ENCODE measurements around the gene TIMM22. TPM values are rescaled to one million over a fixed set of nuclear protein-coding genes. Genes with fewer than 3 reads are reported as not detected.
"Not testable (repeated sequence)": the region's sequence is repeated elsewhere in the genome, so short reads cannot be mapped to it uniquely, and the experiment has no call there.

The TIMM22 gene
- polyA plus RNA-seq, 3 donors: 5.5 to 9.0 (median 8.0) TPM

DNA sequence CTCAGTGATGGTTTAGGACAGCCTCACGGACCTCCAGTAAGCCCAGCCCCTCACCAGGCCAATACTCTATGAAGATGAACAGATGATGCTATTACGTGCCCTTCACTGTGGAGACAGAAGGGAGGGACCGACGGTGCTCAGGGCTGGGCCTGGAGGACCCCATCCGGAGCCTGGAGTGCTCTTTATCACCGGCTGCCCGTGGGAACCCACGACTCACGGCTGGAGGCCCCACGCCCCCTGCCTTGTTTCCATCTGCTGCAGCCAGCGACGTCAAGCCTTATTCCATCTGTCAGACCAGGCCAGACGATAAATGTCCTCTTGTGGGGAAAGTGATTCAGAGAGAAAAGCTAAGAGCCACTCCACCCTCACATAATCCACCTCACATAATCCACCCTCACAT lies 4.0 kb upstream of the TIMM22 start:
- H3K27ac ChIP-seq (ENCODE audit: low read depth, low read length): no peak overlapping the region
- 55 to 71% (median 58%) methylated on average over 13 of the region's 13 CpGs for WGBS, 3 donors

DNA sequence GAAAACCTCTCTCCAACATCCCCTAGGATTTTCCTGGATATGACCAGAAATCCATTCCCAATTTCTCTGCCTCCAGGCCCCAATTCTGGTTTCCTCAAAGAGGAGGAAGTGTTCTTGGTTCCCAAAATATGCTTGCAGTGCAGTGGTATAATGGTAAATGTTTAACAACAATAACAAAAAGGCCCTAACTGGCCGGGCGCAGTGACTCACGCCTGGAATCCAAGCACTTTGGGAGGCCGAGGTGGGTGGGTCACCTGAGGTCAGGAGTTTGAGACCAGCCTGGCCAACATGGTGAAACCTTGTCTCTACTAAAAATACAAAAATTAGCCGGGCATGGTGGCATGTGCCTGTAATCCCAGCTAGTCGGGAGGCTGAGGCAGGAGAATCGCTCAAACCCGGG lies 1.6 kb upstream of the TIMM22 start:
- not testable (repeated sequence) for H3K27ac ChIP-seq (ENCODE audit: low read depth, low read length)
- 80 to 91% (median 89%) methylated on average over 8 of the region's 8 CpGs for WGBS, 3 donors

- no peak overlapping the region for H3K27ac ChIP-seq (ENCODE audit: low read depth, low read length)
- 30 to 49% (median 48%) methylated on average over 2 of the region's 2 CpGs for WGBS, 3 donors
These were observed 1.2 kb downstream of the TIMM22 start for GRCh38 chr17:998111-998510.

DNA sequence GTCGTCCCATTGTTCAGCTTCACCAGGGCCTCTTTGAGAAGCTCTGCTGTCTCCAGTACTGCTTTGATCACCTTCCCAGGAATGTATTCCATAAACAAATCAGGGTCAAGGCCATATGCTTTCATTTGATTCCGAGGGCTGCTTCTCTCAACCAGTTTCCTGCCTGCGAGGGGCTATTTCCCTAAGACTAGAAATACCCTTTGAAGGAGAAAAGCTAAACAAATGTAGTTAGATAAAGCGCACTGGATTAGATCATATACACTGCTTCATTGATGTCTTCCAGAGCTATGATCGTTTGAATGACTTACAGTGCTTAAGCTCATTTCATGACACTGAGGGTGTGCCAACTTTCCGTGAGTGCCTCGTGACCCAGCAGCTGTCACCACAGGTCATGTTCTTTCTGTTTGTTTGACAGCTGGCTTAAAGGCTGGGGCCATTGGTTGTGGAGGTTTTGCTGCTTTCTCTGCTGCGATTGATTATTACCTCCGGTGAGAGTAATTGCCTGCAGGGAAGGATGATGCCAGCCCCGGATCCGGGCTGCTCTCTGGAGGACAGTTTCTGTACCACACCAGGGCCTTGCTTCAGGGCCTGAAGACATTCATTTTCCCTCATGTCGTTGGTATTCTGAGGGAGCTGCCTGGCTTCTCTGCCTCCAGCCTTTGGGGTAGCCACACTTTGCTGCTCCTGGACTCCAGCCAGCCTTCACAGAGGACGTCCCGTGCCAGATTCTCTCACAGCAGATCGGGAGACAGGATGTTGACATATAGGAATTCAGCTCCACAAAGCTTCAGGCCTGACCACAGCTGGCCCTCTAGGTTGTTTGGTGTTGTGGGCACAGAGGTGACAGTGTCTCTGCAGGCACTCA lies 3.9 kb downstream of the TIMM22 start:
- no peak overlapping the region for H3K27ac ChIP-seq (ENCODE audit: low read depth, low read length)
- WGBS, 3 donors: 45 to 66% (median 53%) methylated on average over 15 of the region's 15 CpGs

GRCh38 chr17:1001640-1002411 lies 4.9 kb downstream of the TIMM22 start:
- WGBS, 3 donors: 78 to 83% (median 82%) methylated on average over 18 of the region's 18 CpGs
- no peak overlapping the region for H3K27ac ChIP-seq (ENCODE audit: low read depth, low read length)

GRCh38 chr17:1002412-1002753 lies 5.5 kb downstream of the TIMM22 start:
- WGBS, 3 donors: 69 to 80% (median 74%) methylated on average over 4 of the region's 4 CpGs

GRCh38 chr17:1002771-1003555 lies 6.0 kb downstream of the TIMM22 start:
- H3K27ac ChIP-seq (ENCODE audit: low read depth, low read length): no peak overlapping the region
- 56 to 69% (median 62%) methylated on average over 19 of the region's 19 CpGs for WGBS, 3 donors

More at GRCh38 chr17:1002412-1002753, 5.5 kb downstream of the TIMM22 start:
- H3K27ac ChIP-seq (ENCODE audit: low read depth, low read length): no peak overlapping the region

GRCh38 chr17:1003633-1003971 lies 6.7 kb downstream of the TIMM22 start:
- WGBS, 3 donors: 92 to 94% (median 93%) methylated on average over 5 of the region's 5 CpGs
- no peak overlapping the region for H3K27ac ChIP-seq (ENCODE audit: low read depth, low read length)

- no peak overlapping the region for H3K27ac ChIP-seq (ENCODE audit: low read depth, low read length)
- WGBS, 3 donors: 49 to 71% (median 64%) methylated on average over 30 of the region's 30 CpGs
These were observed 7.2 kb downstream of the TIMM22 start for GRCh38 chr17:1003972-1004768.

DNA sequence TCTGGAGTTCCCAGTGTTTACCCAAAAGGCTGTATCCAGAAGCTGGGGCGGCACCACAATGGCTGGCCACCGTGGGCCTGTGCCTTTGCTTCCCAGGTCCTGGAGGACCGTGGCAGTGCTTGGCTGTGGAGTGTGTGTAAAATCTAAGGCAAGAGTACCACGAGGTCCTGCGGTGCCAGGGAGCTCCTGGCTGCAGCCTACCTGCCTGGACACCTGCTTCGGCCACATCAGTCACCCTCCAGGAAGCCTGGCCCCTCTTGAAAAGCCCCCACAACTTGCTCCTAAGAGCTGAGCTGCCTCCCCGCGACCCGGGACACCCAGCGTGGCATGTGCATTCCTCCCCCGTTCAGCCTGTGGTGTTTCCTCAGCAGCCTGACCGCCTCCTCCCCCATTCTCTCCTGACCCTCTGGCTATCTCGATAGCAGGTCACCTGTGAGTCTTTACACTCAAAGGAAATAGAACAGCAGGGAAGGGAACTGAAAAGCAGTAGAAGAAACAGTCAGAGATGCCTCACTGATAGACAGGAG lies 7.9 kb downstream of the TIMM22 start:
- H3K27ac ChIP-seq (ENCODE audit: low read depth, low read length): no peak overlapping the region
- 29 to 80% (median 68%) methylated on average over 13 of the region's 13 CpGs for WGBS, 3 donors

- WGBS, 3 donors: 16 to 33% (median 31%) methylated on average over 23 of the region's 23 CpGs
- H3K27ac ChIP-seq (ENCODE audit: low read depth, low read length): no peak overlapping the region
These were observed 8.5 kb downstream of the TIMM22 start for GRCh38 chr17:1005361-1005946.

- 35 to 65% (median 63%) methylated on average over 16 of the region's 16 CpGs for WGBS, 3 donors
- no peak overlapping the region for H3K27ac ChIP-seq (ENCODE audit: low read depth, low read length)
These were observed 9.1 kb downstream of the TIMM22 start for GRCh38 chr17:1006054-1006453.

- WGBS, 3 donors: 74 to 88% (median 88%) methylated on average over 16 of the region's 16 CpGs
- H3K27ac ChIP-seq (ENCODE audit: low read depth, low read length): no peak overlapping the region
These were observed 10.5 kb downstream of the TIMM22 start for GRCh38 chr17:1007310-1008007.

- 64 to 89% (median 72%) methylated on average over 21 of the region's 21 CpGs for WGBS, 3 donors
- H3K27ac ChIP-seq (ENCODE audit: low read depth, low read length): no peak overlapping the region
These were observed 11.3 kb downstream of the TIMM22 start for GRCh38 chr17:1008008-1008761.

- WGBS, 3 donors: 76 to 79% (median 77%) methylated on average over 18 to 19 of the region's 19 CpGs
- H3K27ac ChIP-seq (ENCODE audit: low read depth, low read length): no peak overlapping the region
These were observed 12.5 kb downstream of the TIMM22 start for GRCh38 chr17:1009229-1010085.

DNA sequence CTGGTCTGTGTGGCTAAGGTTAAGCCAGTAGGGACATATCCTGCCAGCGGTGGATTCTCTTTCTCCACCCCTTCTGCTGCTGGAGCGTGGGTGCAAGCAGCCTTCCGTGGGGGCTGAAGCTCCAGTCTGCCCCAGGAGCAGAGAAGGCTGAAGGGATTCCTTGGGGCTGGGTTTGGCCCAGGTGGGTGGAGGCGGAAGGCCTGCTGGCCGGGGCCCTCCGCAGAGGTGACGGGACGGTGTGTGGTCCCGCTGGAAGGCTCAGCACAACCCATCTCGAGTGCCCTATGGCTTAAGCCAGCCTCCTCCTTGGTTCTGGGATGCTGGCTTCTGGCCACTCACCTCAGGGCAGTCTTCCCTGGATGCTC lies 13.1 kb downstream of the TIMM22 start:
- no peak overlapping the region for H3K27ac ChIP-seq (ENCODE audit: low read depth, low read length)
- WGBS, 3 donors: 83 to 93% (median 90%) methylated on average over 10 of the region's 10 CpGs

Measured in adipose tissue (tissue), 3 donors.